GM12875 (cell line): ENCODE data around the gene SLC17A8.

Experiments
- H3K4me3 ChIP-seq: one replicate; pipeline ENCODE4 v1.5.1; 2011; ENCODE audit warnings: low read depth, low read length, control low read depth
- TF ChIP-seq, protein P1 (sequence below): IDR thresholded peaks from 2 replicates; pipeline ENCODE4 v1.5.1; 2011; ENCODE audit warnings: low read depth, mild to moderate bottlenecking, control low read depth, inconsistent platforms, low read length, moderate library complexity, borderline replicate concordance; ENCODE audit not compliant: insufficient read depth

SLC17A8 gene

GRCh38 chr12:100468126-100468525 is 111.3 kb downstream of the SLC17A8 start:
- TF ChIP-seq, protein P1, sequence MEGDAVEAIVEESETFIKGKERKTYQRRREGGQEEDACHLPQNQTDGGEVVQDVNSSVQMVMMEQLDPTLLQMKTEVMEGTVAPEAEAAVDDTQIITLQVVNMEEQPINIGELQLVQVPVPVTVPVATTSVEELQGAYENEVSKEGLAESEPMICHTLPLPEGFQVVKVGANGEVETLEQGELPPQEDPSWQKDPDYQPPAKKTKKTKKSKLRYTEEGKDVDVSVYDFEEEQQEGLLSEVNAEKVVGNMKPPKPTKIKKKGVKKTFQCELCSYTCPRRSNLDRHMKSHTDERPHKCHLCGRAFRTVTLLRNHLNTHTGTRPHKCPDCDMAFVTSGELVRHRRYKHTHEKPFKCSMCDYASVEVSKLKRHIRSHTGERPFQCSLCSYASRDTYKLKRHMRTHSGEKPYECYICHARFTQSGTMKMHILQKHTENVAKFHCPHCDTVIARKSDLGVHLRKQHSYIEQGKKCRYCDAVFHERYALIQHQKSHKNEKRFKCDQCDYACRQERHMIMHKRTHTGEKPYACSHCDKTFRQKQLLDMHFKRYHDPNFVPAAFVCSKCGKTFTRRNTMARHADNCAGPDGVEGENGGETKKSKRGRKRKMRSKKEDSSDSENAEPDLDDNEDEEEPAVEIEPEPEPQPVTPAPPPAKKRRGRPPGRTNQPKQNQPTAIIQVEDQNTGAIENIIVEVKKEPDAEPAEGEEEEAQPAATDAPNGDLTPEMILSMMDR = no peak
- H3K4me3 ChIP-seq = no peak overlapping the region
